GM21423 (cell line): ENCODE measurements around the gene KAT2B.
"Not testable (repeated sequence)": the region's sequence is repeated elsewhere in the genome, so short reads cannot be mapped to it uniquely, and the experiment has no call there.

ENCODE experiments used
- ATAC-seq: cut with Tn5 transposase; IDR thresholded peaks from one replicate; pipeline ENCODE4 v1.9.1; 2021; ENCODE audit warnings: mild to moderate bottlenecking, moderate library complexity; ENCODE audit not compliant: unreplicated experiment

KAT2B gene

GRCh38 chr3:20039765-20040547 lies at the start of gene KAT2B:
Gene KAT2B, plus strand, starts transcription at chr3:20040446. Its CDS starts 32 bp downstream, at chr3:20040478.
- ATAC-seq, result peak; percentile 50

- ATAC-seq, result no peak
These were observed 45.5 kb upstream of the KAT2B start for GRCh38 chr3:19994796-19995195.

GRCh38 chr3:19997502-19997901 lies 42.7 kb upstream of the KAT2B start:
- no peak for ATAC-seq

GRCh38 chr3:20001932-20002331 lies 38.3 kb upstream of the KAT2B start:
- ATAC-seq, result no peak

GRCh38 chr3:20007960-20008359 lies 32.3 kb upstream of the KAT2B start:
- ATAC-seq, result no peak

GRCh38 chr3:20008646-20009045 lies 31.6 kb upstream of the KAT2B start:
- no peak for ATAC-seq

GRCh38 chr3:20012164-20012563 lies 28.1 kb upstream of the KAT2B start, which contains the start of gene PP2D1:
Gene PP2D1, minus strand, starts transcription at chr3:20012264. Its CDS starts 192 bp downstream, at chr3:20012072.
- no peak for ATAC-seq

GRCh38 chr3:20013396-20013795 lies 26.9 kb upstream of the KAT2B start:
- ATAC-seq, result no peak

- no peak for ATAC-seq
These were observed 24.7 kb upstream of the KAT2B start for GRCh38 chr3:20015525-20015924.

GRCh38 chr3:20016076-20016475 lies 24.2 kb upstream of the KAT2B start:
- not testable (repeated sequence) for ATAC-seq

GRCh38 chr3:20022954-20023622 lies 17.2 kb upstream of the KAT2B start:
- ATAC-seq, result no peak

GRCh38 chr3:20023623-20024405 lies 16.4 kb upstream of the KAT2B start:
- ATAC-seq, result no peak

GRCh38 chr3:20027136-20027535 lies 13.1 kb upstream of the KAT2B start:
- no peak for ATAC-seq

GRCh38 chr3:20028905-20029331 lies 11.3 kb upstream of the KAT2B start:
- ATAC-seq, result no peak

- not testable (repeated sequence) for ATAC-seq
These were observed 8.3 kb upstream of the KAT2B start for GRCh38 chr3:20031939-20032338.

- ATAC-seq, result no peak
These were observed 5.2 kb upstream of the KAT2B start for GRCh38 chr3:20035019-20035418.

GRCh38 chr3:20037255-20037996 lies 2.8 kb upstream of the KAT2B start:
- ATAC-seq, result no peak

GRCh38 chr3:20038699-20039465 lies 1.4 kb upstream of the KAT2B start:
- no peak for ATAC-seq

GRCh38 chr3:20039466-20039764 lies 831 bp upstream of the KAT2B start:
- ATAC-seq, result no peak

GRCh38 chr3:20040548-20041196 lies 426 bp downstream of the KAT2B start:
- ATAC-seq, result peak; percentile 34
